OCI-LY1 (cell line): ENCODE data around the gene IGF2BP3.
A peak's percentile ranks its signal among the peaks of the same experiment; 100 is the strongest.

Source experiments
- H2AFZ ChIP-seq: fragments of 200-600 bp; sonication (generic), shearing (Covaris generic); 2 replicates; pipeline ENCODE4 v1.6.0; 2014; ENCODE audit warnings: antibody characterized with exemption, mild to moderate bottlenecking, low read length
- H3F3A ChIP-seq: fragments of 200-600 bp; sonication (generic), shearing (Covaris generic); 2 replicates; pipeline ENCODE4 v1.6.0; 2014; ENCODE audit warnings: mild to moderate bottlenecking, antibody characterized with exemption, low read length, moderate library complexity; ENCODE audit not compliant: insufficient read depth
- H3K27ac ChIP-seq: fragments of 200-600 bp; sonication (generic); 2 replicates; pipeline ENCODE4 v1.5.1; 2014; ENCODE audit warnings: low read length, mixed run types, mild to moderate bottlenecking, low read depth; ENCODE audit not compliant: poor library complexity, severe bottlenecking
- H3K27me3 ChIP-seq: fragments of 200-600 bp; sonication (generic); 2 replicates; pipeline ENCODE4 v1.6.0; 2014; ENCODE audit warnings: antibody characterized with exemption, mild to moderate bottlenecking, low read length, moderate library complexity; ENCODE audit not compliant: insufficient read depth
- H3K36me3 ChIP-seq: fragments of 200-600 bp; sonication (generic); 2 replicates; pipeline ENCODE4 v1.6.1; 2014; ENCODE audit warnings: mild to moderate bottlenecking, antibody characterized with exemption, low read length, moderate library complexity, mixed read lengths; ENCODE audit not compliant: insufficient read depth
- H3K4me1 ChIP-seq: fragments of 200-600 bp; sonication (generic); 2 replicates; pipeline ENCODE4 v1.5.1; 2014; ENCODE audit warnings: mild to moderate bottlenecking, low read length, moderate library complexity; ENCODE audit not compliant: insufficient read depth, severe bottlenecking
- H3K4me2 ChIP-seq: fragments of 200-600 bp; sonication (generic), shearing (Covaris generic); 2 replicates; pipeline ENCODE4 v1.6.1; 2014; ENCODE audit warnings: low read length
- H3K4me3 ChIP-seq: fragments of 200-600 bp; sonication (generic); 2 replicates; pipeline ENCODE4 v1.5.1; 2014; ENCODE audit warnings: low read length, low read depth, mild to moderate bottlenecking, mixed read lengths; ENCODE audit not compliant: poor library complexity, severe bottlenecking
- H3K79me2 ChIP-seq: fragments of 200-600 bp; shearing (Covaris generic); 2 replicates; pipeline ENCODE4 v1.6.1; 2016; ENCODE audit warnings: mixed run types, low read length, mixed read lengths; ENCODE audit not compliant: insufficient read depth
- H3K9ac ChIP-seq: fragments of 200-600 bp; sonication (generic), shearing (Covaris generic); 2 replicates; pipeline ENCODE4 v1.6.1; 2014; ENCODE audit warnings: mild to moderate bottlenecking, low read length, mixed read lengths
- H3K9me2 ChIP-seq: fragments of 200-600 bp; sonication (generic), shearing (Covaris generic); 2 replicates; pipeline ENCODE4 v1.6.1; 2014; ENCODE audit warnings: low read depth, mild to moderate bottlenecking, low read length, mixed read lengths
- H3K9me3 ChIP-seq: fragments of 200-600 bp; shearing (Covaris generic); 2 replicates; pipeline ENCODE4 v1.6.1; 2014; ENCODE audit warnings: low read length, mixed read lengths
- H4K20me1 ChIP-seq: fragments of 200-600 bp; sonication (generic), shearing (Covaris generic); 2 replicates; pipeline ENCODE4 v1.6.0; 2016; ENCODE audit warnings: mild to moderate bottlenecking, low read length; ENCODE audit not compliant: insufficient read depth
- CTCF ChIP-seq: fragments of 200-600 bp; sonication (generic), shearing (Covaris generic); IDR thresholded peaks from 2 replicates; pipeline ENCODE4 v1.5.1; 2017; ENCODE audit warnings: mild to moderate bottlenecking, antibody characterized with exemption, low read length, moderate library complexity, mixed read lengths
- EZH2 ChIP-seq: fragments of 200-600 bp; sonication (generic), shearing (Covaris generic); IDR thresholded peaks from 2 replicates; pipeline ENCODE4 v1.8.0; 2017; ENCODE audit warnings: borderline replicate concordance, mixed run types, mild to moderate bottlenecking, antibody characterized with exemption, low read length, moderate library complexity, mixed read lengths

The IGF2BP3 gene

GRCh38 chr7:23378996-23379395 lies 91.3 kb downstream of the IGF2BP3 start:
- Histone ChIP-seq H3K79me2 (0 out of 2 replicates have a peak, but pooled peaks cover 3% of the 10 kb centered on the region), H4K20me1 (no peaks in the 10 kb centered on the region), H3K4me3 (no peak overlapping the region), H3K36me3 (peaks cover 46% of the 10 kb centered on the region), H3K4me1 (peaks cover 33% of the 10 kb centered on the region), H3K4me2 (no peak overlapping the region), H3F3A (peaks cover 5% of the 10 kb centered on the region), H3K9me2 (no peaks in the 10 kb centered on the region), H3K9ac (no peak overlapping the region), H3K27me3 (no peaks in the 10 kb centered on the region), H3K9me3 (no peaks in the 10 kb centered on the region), H3K27ac (no peak overlapping the region), H2AFZ (no peak overlapping the region)
- no peak for TF ChIP-seq EZH2
- TF ChIP-seq CTCF, result no peak

- peaks cover 15% of the 10 kb centered on the region for H3F3A ChIP-seq
- H3K9me3 ChIP-seq, result no peaks in the 10 kb centered on the region
- no peaks in the 10 kb centered on the region for H3K27me3 ChIP-seq
- no peaks in the 10 kb centered on the region for H3K79me2 ChIP-seq
- H3K27ac ChIP-seq, result peak overlapping the region; percentile 9
- H3K4me1 ChIP-seq, result peaks cover 51% of the 10 kb centered on the region
- H4K20me1 ChIP-seq, result no peaks in the 10 kb centered on the region
- H2AFZ ChIP-seq, result no peak overlapping the region
- H3K9me2 ChIP-seq, result no peaks in the 10 kb centered on the region
- H3K36me3 ChIP-seq, result peaks cover 33% of the 10 kb centered on the region
- H3K9ac ChIP-seq, result no peak overlapping the region
- TF ChIP-seq EZH2 (no peak), CTCF (no peak)
- H3K4me3 ChIP-seq, result no peak overlapping the region
- H3K4me2 ChIP-seq, result no peak overlapping the region
Observed at GRCh38 chr7:23377134-23377533, 93.2 kb downstream of the IGF2BP3 start.

- Histone ChIP-seq H3F3A (peaks cover 25% of the 10 kb centered on the region), H3K4me2 (peak overlapping the region; percentile 70)
- TF ChIP-seq EZH2 (no peak), CTCF (no peak)
Observed at GRCh38 chr7:23373151-23374004, 96.9 kb downstream of the IGF2BP3 start.

More at GRCh38 chr7:23373151-23374004, 96.9 kb downstream of the IGF2BP3 start:
- Histone ChIP-seq H3K27ac (peak overlapping the region; percentile 98), H3K36me3 (peaks cover 18% of the 10 kb centered on the region), H3K9ac (peak overlapping the region; percentile 69), H3K9me2 (no peaks in the 10 kb centered on the region), H3K4me1 (peaks cover 79% of the 10 kb centered on the region), H3K9me3 (no peaks in the 10 kb centered on the region), H3K4me3 (peak overlapping the region; percentile 45), H4K20me1 (no peaks in the 10 kb centered on the region), H3K79me2 (0 out of 2 replicates have a peak, but pooled peaks cover 9% of the 10 kb centered on the region), H3K27me3 (no peaks in the 10 kb centered on the region), H2AFZ (no peak overlapping the region)
